OCI-LY1 (cell line): ENCODE data around the gene CPA5.

Experiments used
- EZH2 ChIP-seq: fragments of 200-600 bp; sonication (generic), shearing (Covaris generic); IDR thresholded peaks from 2 replicates; pipeline ENCODE4 v1.8.0; 2017; ENCODE audit warnings: borderline replicate concordance, mixed run types, mild to moderate bottlenecking, antibody characterized with exemption, low read length, moderate library complexity, mixed read lengths
- TF ChIP-seq, protein P1 (sequence below): fragments of 200-600 bp; sonication (generic), shearing (Covaris generic); IDR thresholded peaks from 2 replicates; pipeline ENCODE4 v1.5.1; 2017; ENCODE audit warnings: mild to moderate bottlenecking, antibody characterized with exemption, low read length, moderate library complexity, mixed read lengths

DNA sequence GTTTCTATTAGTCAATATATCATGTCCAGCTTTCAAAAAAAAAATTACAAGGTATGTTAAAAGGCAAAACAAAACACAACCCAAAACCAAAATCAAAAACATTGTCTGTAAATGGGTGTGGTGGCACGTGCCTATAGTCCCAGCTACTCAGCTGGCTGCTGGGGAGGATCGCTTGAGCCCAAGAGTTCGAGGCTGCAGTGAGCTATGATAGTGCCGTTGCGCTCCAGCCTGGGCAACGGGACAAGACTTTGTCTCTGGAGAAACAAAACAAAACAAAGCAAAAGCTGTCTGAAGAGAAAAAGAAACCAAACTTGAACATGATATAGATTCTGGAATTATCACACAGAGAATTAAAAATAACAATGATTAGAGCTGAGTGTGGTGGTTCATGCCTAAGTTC is 10.3 kb upstream of the CPA5 start:
- TF ChIP-seq, protein P1, sequence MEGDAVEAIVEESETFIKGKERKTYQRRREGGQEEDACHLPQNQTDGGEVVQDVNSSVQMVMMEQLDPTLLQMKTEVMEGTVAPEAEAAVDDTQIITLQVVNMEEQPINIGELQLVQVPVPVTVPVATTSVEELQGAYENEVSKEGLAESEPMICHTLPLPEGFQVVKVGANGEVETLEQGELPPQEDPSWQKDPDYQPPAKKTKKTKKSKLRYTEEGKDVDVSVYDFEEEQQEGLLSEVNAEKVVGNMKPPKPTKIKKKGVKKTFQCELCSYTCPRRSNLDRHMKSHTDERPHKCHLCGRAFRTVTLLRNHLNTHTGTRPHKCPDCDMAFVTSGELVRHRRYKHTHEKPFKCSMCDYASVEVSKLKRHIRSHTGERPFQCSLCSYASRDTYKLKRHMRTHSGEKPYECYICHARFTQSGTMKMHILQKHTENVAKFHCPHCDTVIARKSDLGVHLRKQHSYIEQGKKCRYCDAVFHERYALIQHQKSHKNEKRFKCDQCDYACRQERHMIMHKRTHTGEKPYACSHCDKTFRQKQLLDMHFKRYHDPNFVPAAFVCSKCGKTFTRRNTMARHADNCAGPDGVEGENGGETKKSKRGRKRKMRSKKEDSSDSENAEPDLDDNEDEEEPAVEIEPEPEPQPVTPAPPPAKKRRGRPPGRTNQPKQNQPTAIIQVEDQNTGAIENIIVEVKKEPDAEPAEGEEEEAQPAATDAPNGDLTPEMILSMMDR = no peak
- no peak for TF ChIP-seq EZH2
